Pulmonary artery endothelial cell (primary cell): ENCODE measurements around the gene ERFE. TPM values are rescaled to one million over a fixed set of nuclear protein-coding genes. Genes with fewer than 3 reads are reported as not detected.
"Not testable (repeated sequence)": the region's sequence is repeated elsewhere in the genome, so short reads cannot be mapped to it uniquely, and the experiment has no call there.

ENCODE experiments used
- DNase-seq: peaks from one replicate; pipeline ENCODE4 v3.0.0-alpha.2; 2011; ENCODE audit warnings: low read depth, low spot score
- total RNA-seq: library from RNA; depleted of rRNA; stranded (reverse); fragments of >200 nt; gene quantifications from 2 replicates; pipeline ENCODE4 v1.2.3, GENCODE V29; 2014

ERFE gene, protein sequence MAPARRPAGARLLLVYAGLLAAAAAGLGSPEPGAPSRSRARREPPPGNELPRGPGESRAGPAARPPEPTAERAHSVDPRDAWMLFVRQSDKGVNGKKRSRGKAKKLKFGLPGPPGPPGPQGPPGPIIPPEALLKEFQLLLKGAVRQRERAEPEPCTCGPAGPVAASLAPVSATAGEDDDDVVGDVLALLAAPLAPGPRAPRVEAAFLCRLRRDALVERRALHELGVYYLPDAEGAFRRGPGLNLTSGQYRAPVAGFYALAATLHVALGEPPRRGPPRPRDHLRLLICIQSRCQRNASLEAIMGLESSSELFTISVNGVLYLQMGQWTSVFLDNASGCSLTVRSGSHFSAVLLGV
- total RNA-seq: 0.46 and 0.53 TPM in 2 replicates

DNA sequence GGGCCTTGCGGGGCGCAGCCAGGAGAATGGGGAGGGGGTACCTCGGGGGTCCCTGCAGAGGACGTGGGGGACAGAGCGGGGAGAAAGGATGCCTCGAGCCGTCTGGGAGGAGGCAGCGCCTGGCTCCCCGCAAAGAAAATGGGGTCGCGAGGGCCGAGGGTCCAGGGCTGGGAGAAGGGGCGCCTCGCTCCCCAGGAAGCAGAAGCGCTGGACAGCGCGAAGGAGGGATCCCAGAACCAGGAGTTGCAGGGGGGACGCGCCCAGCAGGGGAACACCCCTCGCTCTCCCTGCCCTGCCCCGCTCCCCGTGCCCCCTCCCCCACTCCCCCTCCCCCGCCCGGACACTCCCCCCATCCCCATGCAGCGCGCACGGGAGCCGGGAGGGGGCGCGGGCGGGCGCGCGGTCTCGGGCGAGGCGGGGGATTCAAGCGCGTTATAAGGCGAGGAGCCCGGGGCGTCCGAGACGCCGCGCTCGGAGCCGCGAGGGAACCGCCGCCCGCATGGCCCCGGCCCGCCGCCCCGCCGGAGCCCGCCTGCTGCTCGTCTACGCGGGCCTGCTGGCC lies at the start of gene ERFE:
ERFE (plus strand) TSS at position 462 of the 562 bp plus-strand sequence; CDS start at position 500, 38 bp downstream.
- no peak for DNase-seq

DNA sequence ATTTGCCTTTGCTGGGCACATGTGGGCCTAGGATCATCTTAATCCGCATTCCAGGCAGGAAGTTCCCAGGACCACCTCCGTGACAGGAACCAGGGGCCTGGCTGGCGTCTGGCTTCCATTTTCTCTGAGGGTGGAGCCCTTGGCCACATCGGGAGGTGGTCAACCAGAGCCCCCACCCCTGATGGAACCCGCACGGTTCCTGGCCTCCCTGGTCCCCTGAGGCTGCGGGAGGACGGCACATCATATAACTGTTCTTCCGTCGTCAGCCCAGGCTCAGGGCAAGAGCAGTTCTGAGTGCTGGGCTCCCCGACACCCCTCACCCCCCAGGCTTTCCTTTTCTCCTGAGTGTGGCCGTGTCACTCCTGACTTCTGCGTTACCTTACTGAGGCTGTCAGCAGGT lies 45.2 kb upstream of the ERFE start:
- DNase-seq: no peak

GRCh38 chr2:238114331-238114841 lies 44.4 kb upstream of the ERFE start:
- DNase-seq: no peak

DNA sequence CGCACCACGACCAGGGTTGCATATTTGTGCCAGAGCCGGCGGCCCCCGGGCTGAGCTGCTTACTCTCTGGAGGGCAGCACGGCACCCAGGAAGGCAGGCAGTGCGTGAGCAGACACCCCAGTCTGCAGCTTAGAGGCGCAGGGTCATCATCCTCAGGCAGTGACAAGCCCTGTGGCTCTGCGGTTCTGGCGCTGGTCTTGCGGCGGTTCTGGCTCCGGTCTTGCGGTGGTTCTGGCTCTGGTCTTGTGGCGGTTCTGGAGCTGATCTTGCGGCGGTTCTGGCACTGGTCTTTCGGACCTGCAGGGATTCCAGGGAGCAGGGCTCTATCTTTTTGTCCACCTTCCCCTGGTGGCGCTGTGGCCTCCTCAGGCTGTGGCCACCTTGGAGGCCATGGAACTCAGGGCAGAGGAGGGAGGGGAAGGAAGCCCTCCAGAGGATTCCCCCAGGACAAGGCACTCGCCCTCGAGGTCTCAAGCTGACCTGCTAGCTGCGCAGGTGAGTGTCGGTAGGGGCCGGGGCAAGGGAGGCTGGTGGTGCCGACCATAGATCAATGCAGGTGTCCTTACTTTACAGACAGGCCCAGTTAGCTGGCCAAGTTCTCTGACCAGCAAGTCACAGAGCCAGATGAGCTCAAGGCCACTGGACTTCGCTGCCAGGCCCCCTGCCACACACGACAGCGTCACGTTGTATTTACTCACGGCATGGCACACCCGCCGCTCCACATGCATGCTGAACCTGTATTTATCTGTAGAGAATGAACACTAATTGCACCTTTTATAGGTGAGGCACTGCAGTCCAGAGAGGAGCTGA lies 43.7 kb upstream of the ERFE start:
- DNase-seq: no peak

DNA sequence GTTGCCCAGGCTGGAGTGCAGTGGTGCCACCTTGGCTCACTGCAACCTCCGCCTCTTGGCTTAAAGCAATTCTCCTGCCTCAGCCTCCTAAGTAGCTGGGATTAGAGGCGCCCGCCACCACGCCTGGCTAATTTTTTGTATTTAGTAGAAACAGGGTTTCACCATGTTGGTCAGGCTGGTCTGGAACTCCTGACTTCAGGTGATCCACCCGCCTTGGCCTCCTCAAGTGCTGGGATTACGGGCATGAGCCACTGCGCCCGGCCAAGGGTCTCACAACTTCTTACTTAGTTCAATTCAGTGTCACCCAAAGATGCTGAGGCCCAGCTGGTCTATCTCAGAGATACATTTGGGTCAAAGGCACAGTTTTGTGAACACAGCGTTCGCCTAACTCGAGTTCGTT lies 43.1 kb upstream of the ERFE start:
- not testable (repeated sequence) for DNase-seq

- DNase-seq: no peak
Observed at GRCh38 chr2:238116298-238117198, 42.2 kb upstream of the ERFE start.

GRCh38 chr2:238117199-238118154 lies 41.3 kb upstream of the ERFE start:
- no peak for DNase-seq

GRCh38 chr2:238119756-238120462 lies 38.9 kb upstream of the ERFE start:
- no peak for DNase-seq

DNA sequence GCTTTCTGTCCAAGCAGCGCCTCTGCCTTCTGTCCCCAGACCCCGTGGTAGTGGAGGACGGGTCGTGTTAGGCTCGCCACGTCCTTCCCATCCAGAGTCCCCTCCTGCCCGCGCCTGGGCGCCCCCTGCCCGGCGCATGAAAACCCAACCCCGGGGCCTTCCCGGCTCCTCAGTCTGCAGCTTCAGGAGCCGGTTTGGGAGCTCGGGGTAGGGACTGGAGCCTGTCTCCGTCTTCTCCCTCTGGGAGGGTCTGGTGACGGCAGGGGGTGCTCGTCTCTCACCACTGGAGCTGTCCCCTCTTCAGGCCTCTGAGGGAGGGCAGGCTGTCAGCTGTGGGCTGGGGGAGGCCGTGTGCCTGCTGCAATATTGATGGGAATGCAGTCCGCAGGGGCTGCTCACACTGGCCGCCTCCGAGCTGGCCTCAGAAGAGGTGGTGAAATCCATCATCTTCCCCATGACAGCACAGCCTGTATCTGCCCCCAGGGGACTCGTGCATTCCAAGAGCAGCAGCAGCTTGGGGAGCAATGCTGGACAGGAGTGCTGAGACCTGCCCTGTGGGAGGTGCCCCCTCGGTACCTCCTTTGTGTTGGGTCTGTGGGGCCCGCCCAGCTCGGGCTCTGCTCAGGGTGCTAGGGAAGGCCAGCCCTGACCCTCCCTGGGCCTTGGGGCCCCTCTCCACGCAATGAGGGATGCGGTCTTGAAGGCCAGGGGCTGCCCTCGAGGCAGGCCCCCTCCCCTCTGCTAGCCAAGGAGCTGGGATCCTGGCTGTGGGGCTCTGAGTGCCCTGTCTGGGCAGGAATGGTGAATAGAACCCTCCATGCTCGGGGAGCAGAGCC lies 38.1 kb upstream of the ERFE start:
- DNase-seq: no peak

DNA sequence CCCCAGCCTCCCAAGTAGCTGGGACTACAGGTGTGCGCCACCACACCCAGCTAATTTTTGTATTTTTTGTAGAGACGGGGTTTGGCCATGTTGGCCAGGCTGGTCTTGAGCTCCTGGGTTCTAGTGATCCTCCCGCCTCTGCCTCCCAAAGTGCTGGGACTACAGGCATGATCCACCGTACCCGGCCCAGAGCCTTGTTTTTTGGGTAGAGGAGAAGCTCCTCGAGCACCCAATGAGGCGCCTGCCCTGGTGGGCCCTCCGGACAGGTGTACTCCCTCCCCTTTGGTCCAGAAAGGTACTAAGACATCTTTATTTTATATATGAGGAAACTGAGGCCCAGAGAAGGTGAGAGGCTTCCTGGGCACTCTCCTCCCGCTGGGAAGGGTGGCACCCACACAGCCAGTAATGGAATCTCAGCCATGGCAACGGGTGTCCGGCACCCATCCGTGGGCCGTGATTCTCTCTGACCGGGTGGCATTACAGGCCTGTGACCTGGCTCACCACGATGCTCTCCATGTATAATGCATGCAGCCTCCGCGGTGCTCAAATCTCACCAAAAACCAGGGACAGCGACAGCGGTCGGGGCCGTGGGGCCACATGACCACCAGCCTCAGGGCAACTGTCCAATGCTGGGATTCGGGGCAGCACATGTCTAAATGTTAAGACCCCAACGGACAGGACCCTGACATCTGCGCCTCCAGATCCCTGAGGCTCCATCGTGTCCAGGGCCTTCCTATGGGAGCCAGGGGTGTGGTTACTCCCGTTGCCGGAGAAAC lies 37.1 kb upstream of the ERFE start:
- DNase-seq: no peak

DNA sequence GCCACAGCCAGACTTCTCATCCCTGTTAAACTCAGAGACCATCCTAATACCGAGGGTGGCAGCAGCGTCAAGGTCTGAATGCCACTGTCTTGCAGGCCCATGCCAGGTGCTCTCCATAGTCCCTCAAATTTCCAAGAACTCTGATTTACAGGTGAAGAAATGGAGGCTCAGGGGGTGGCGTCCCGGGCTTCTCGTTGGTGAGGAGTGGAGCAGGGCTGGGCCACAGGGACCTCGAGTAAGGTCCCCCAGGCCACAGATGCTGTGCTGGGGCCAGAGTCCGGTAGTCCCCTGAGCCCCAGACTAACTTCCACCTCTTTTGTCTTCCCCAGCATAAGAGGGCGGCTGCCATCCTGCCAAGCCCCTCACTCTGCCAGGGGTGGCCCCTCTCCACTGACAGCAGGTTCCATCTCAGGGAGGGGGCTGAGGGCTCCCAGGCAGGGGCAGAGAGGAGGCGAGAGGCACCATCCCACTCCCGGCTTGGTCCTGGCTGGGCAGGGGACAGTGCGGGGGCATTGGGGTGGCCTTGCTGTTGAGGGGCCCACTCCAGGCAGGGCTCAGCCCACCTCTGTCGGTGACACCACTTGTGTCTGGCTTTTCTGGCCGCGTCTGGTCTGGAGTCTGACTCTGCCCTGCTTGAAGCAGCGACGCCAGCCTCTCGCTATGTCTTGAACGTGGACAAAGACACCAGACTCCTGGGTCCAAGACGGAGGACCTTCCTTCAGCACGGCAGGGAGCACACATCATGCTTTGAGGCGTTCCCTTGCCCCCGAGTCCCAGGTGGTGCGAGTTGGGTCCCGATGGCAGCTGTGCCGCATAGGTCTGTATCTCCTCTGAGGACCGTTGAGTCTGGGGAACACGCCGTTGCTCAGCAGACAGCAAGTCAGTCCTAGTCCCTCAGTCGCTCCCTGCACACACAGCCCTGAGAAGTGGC lies 36.2 kb upstream of the ERFE start:
- no peak for DNase-seq

GRCh38 chr2:238123218-238123971 lies 35.4 kb upstream of the ERFE start:
- no peak for DNase-seq

DNA sequence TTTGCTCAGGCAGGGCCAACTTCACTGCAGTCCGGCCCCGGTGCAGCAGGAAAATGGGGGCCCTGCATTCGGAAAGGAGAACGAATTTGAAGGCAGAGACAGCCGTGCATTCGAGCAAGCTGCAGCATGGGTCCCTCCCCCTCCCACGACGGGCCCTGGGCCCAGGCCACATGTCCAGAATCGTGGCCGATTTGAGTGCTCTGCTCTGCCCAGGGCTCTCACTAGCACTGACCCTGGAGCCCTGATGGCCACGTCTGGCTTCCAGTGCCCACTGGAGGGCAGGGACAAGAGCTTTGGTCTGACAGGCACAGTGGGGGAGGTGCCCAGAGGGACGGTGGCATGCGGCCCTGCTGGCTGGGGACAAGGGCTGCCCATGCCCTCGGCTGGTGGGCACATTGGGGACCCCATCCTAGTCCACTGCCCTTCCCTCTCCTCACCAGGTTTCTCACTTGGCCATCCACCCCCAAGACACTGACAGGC lies 34.7 kb upstream of the ERFE start:
- DNase-seq: no peak

- DNase-seq: no peak
Observed at GRCh38 chr2:238124488-238125126, 34.2 kb upstream of the ERFE start.
